ENCODE data around the gene CRYBB1. TPM values are rescaled to one million over a fixed set of nuclear protein-coding genes. Genes with fewer than 3 reads are reported as not detected.

The CRYBB1 gene
- total and polyA plus RNA-seq, 2 experiments from 2014 or later = not detected

- Histone ChIP-seq H3K4me3 (no peak overlapping the region), H3K79me2 (peaks cover 8% of the 10 kb centered on the region)
- no peak for TF ChIP-seq EZH2 (IDR thresholded peaks at IDR 0.05; ENCODE audit: borderline replicate concordance)
- TF ChIP-seq CTCF (IDR thresholded peaks at IDR 0.05; ENCODE audit: poor library complexity) = no peak
- no peak for TF ChIP-seq EZH2phosphoT487 (IDR thresholded peaks at IDR 0.05; ENCODE audit: low read depth, severe bottlenecking, unreplicated experiment)
These were observed 52.6 kb downstream of the CRYBB1 start for GRCh38 chr22:26565181-26565580.

GRCh38 chr22:26564672-26565071, 53.2 kb downstream of the CRYBB1 start:
- no peaks in the 10 kb centered on the region for H4K20me1 ChIP-seq (ENCODE audit: insufficient read depth, poor library complexity, severe bottlenecking)
- no peaks in the 10 kb centered on the region for H3K9me2 ChIP-seq (replicated peaks; ENCODE audit: insufficient read depth)
- DNase-seq (ENCODE audit: low spot score) = no peak
- peaks cover 8% of the 10 kb centered on the region for H3K79me2 ChIP-seq
- no peaks in the 10 kb centered on the region for H3K9me3 ChIP-seq (ENCODE audit: low read depth)
- no peak overlapping the region for H2AFZ ChIP-seq
- WGBS (ENCODE audit: low lambda C conversion rate, missing lambda C conversion rate) = 94% methylated on average over 3 of the region's 3 CpGs
- no peak overlapping the region for H3K4me3 ChIP-seq
- no peaks in the 10 kb centered on the region for H3K36me3 ChIP-seq (replicated peaks; ENCODE audit: insufficient read depth, low read depth)
- H3K4me2 ChIP-seq = no peak overlapping the region
- TF ChIP-seq CTCF (IDR thresholded peaks at IDR 0.05; ENCODE audit: poor library complexity) = no peak
- TF ChIP-seq EZH2 (IDR thresholded peaks at IDR 0.05; ENCODE audit: borderline replicate concordance) = no peak
- TF ChIP-seq EZH2phosphoT487 (IDR thresholded peaks at IDR 0.05; ENCODE audit: low read depth, severe bottlenecking, unreplicated experiment) = no peak
- no peaks in the 10 kb centered on the region for H3K4me1 ChIP-seq (ENCODE audit: insufficient read depth)
- H3K27me3 ChIP-seq = no peaks in the 10 kb centered on the region
- no peak overlapping the region for H3K27ac ChIP-seq

More at GRCh38 chr22:26565181-26565580, 52.6 kb downstream of the CRYBB1 start:
- Histone ChIP-seq H3K4me2 (no peak overlapping the region), H3K4me1 (ENCODE audit: insufficient read depth) (no peaks in the 10 kb centered on the region), H4K20me1 (ENCODE audit: insufficient read depth, poor library complexity, severe bottlenecking) (no peaks in the 10 kb centered on the region), H3K27me3 (no peaks in the 10 kb centered on the region), H3K9me3 (ENCODE audit: low read depth) (no peaks in the 10 kb centered on the region), H3K27ac (no peak overlapping the region), H3K36me3 (replicated peaks; ENCODE audit: insufficient read depth, low read depth) (no peaks in the 10 kb centered on the region), H2AFZ (no peak overlapping the region), H3K9me2 (replicated peaks; ENCODE audit: insufficient read depth) (no peaks in the 10 kb centered on the region)
- WGBS (ENCODE audit: low lambda C conversion rate, missing lambda C conversion rate) = 90% methylated on average over 6 of the region's 6 CpGs
- no peak for DNase-seq (ENCODE audit: low spot score)

- Histone ChIP-seq H3K9me2 (replicated peaks; ENCODE audit: insufficient read depth) (no peaks in the 10 kb centered on the region), H3K9me3 (ENCODE audit: low read depth) (no peaks in the 10 kb centered on the region), H3K79me2 (peaks cover 6% of the 10 kb centered on the region), H3K27ac (no peak overlapping the region), H4K20me1 (ENCODE audit: insufficient read depth, poor library complexity, severe bottlenecking) (no peaks in the 10 kb centered on the region), H3K4me1 (ENCODE audit: insufficient read depth) (no peaks in the 10 kb centered on the region), H3K4me2 (no peak overlapping the region), H3K4me3 (no peak overlapping the region), H3K27me3 (no peaks in the 10 kb centered on the region), H3K36me3 (replicated peaks; ENCODE audit: insufficient read depth, low read depth) (no peaks in the 10 kb centered on the region), H2AFZ (no peak overlapping the region)
- no peak for DNase-seq (ENCODE audit: low spot score)
- 92% methylated on average over 8 of the region's 8 CpGs for WGBS (ENCODE audit: low lambda C conversion rate, missing lambda C conversion rate)
- TF ChIP-seq CTCF (IDR thresholded peaks at IDR 0.05; ENCODE audit: poor library complexity) = no peak
- TF ChIP-seq EZH2phosphoT487 (IDR thresholded peaks at IDR 0.05; ENCODE audit: low read depth, severe bottlenecking, unreplicated experiment) = no peak
- no peak for TF ChIP-seq EZH2 (IDR thresholded peaks at IDR 0.05; ENCODE audit: borderline replicate concordance)
These were observed 53.6 kb downstream of the CRYBB1 start for GRCh38 chr22:26564181-26564580.

GRCh38 chr22:26563022-26563421, 54.8 kb downstream of the CRYBB1 start:
- DNase-seq (ENCODE audit: low spot score) = no peak
- H3K4me3 ChIP-seq = no peak overlapping the region
- no peak overlapping the region for H3K4me2 ChIP-seq
- no peak overlapping the region for H3K27ac ChIP-seq
- no peaks in the 10 kb centered on the region for H3K9me3 ChIP-seq (ENCODE audit: low read depth)
- WGBS (ENCODE audit: low lambda C conversion rate, missing lambda C conversion rate) = 82% methylated on average over 5 of the region's 5 CpGs
- peaks cover 6% of the 10 kb centered on the region for H3K79me2 ChIP-seq
- no peak overlapping the region for H2AFZ ChIP-seq
- no peaks in the 10 kb centered on the region for H3K9me2 ChIP-seq (replicated peaks; ENCODE audit: insufficient read depth)
- no peaks in the 10 kb centered on the region for H3K36me3 ChIP-seq (replicated peaks; ENCODE audit: insufficient read depth, low read depth)
- H4K20me1 ChIP-seq (ENCODE audit: insufficient read depth, poor library complexity, severe bottlenecking) = no peaks in the 10 kb centered on the region
- TF ChIP-seq CTCF (IDR thresholded peaks at IDR 0.05; ENCODE audit: poor library complexity) = no peak
- no peak for TF ChIP-seq EZH2 (IDR thresholded peaks at IDR 0.05; ENCODE audit: borderline replicate concordance)
- TF ChIP-seq EZH2phosphoT487 (IDR thresholded peaks at IDR 0.05; ENCODE audit: low read depth, severe bottlenecking, unreplicated experiment) = no peak
- no peaks in the 10 kb centered on the region for H3K4me1 ChIP-seq (ENCODE audit: insufficient read depth)
- H3K27me3 ChIP-seq = no peaks in the 10 kb centered on the region

Measured in hepatocyte (in vitro differentiated cells).